ENCODE measurements around the gene CCSER1. TPM values are rescaled to one million over a fixed set of nuclear protein-coding genes. Genes with fewer than 3 reads are reported as not detected.

The CCSER1 gene
- total RNA-seq, 1 donor from 2014 or later, result 20.1 TPM

GRCh38 chr4:90415116-90415515 lies 287.9 kb downstream of the CCSER1 start:
- CTCF ChIA-PET, result interaction anchor here (0.8 kb wide), 1 partner anchor 1972 kb away, joined by 3 read pairs; no protein-coding TSS in a partner anchor
- TF ChIP-seq CTCF (IDR thresholded peaks at IDR 0.05), result no peak
- peaks cover 5% of the 10 kb centered on the region for H3K36me3 Mint-ChIP-seq (ENCODE audit: low read depth)
- intact Hi-C loops (cut with micrococcal nuclease), result no loop called here
- no peaks in the 10 kb centered on the region for H3K27me3 Mint-ChIP-seq
- POLR2A ChIA-PET, result no interaction called here
- no peaks in the 10 kb centered on the region for H3K4me1 Mint-ChIP-seq
- DNase-seq, result no peak
- no peak overlapping the region for H3K4me3 Mint-ChIP-seq
- ATAC-seq (ENCODE audit: low read depth), result no peak
- no peak overlapping the region for H3K27ac Mint-ChIP-seq
- peaks cover 8% of the 10 kb centered on the region for H3K9me3 Mint-ChIP-seq

GRCh38 chr4:90419124-90419711 lies 292.0 kb downstream of the CCSER1 start:
- ChIA-PET POLR2A (no interaction called here), CTCF (interaction anchor here (0.6 to 1.2 kb wide), 2 partner anchors 14 to 694 kb away, joined by 4 read pairs; no protein-coding TSS in a partner anchor)
- no peak for DNase-seq
- Mint-ChIP-seq H3K4me3 (no peak overlapping the region), H3K27ac (no peak overlapping the region), H3K4me1 (no peaks in the 10 kb centered on the region), H3K9me3 (no peaks in the 10 kb centered on the region), H3K27me3 (no peaks in the 10 kb centered on the region), H3K36me3 (ENCODE audit: low read depth) (peaks cover 2% of the 10 kb centered on the region)
- no peak for ATAC-seq (ENCODE audit: low read depth)
- intact Hi-C loops (cut with micrococcal nuclease), result loop anchor here (1.0 kb wide), 1 partner anchor 1968 kb away; no protein-coding TSS in a partner anchor
- no peak for TF ChIP-seq CTCF (IDR thresholded peaks at IDR 0.05)

- TF ChIP-seq CTCF (IDR thresholded peaks at IDR 0.05), result no peak
- ATAC-seq (ENCODE audit: low read depth) (no peak), DNase-seq (no peak)
- H3K27ac Mint-ChIP-seq, result no peak overlapping the region
- no peaks in the 10 kb centered on the region for H3K27me3 Mint-ChIP-seq
- intact Hi-C loops (cut with micrococcal nuclease), result no loop called here
- ChIA-PET POLR2A (no interaction called here), CTCF (no interaction called here)
- H3K36me3 Mint-ChIP-seq (ENCODE audit: low read depth), result peaks cover 2% of the 10 kb centered on the region
- H3K9me3 Mint-ChIP-seq, result no peaks in the 10 kb centered on the region
- H3K4me1 Mint-ChIP-seq, result no peaks in the 10 kb centered on the region
- no peak overlapping the region for H3K4me3 Mint-ChIP-seq
These were observed 294.0 kb downstream of the CCSER1 start for GRCh38 chr4:90421161-90421560.

GRCh38 chr4:90425893-90426292 lies 298.7 kb downstream of the CCSER1 start:
- no peak overlapping the region for H3K4me3 Mint-ChIP-seq
- DNase-seq, result no peak
- ChIA-PET POLR2A (no interaction called here), CTCF (no interaction called here)
- no peaks in the 10 kb centered on the region for H3K27me3 Mint-ChIP-seq
- peaks cover 2% of the 10 kb centered on the region for H3K36me3 Mint-ChIP-seq (ENCODE audit: low read depth)
- no peak overlapping the region for H3K27ac Mint-ChIP-seq
- H3K9me3 Mint-ChIP-seq, result no peaks in the 10 kb centered on the region
- no peaks in the 10 kb centered on the region for H3K4me1 Mint-ChIP-seq
- intact Hi-C loops (cut with micrococcal nuclease), result no loop called here
- ATAC-seq (ENCODE audit: low read depth), result no peak
- no peak for TF ChIP-seq CTCF (IDR thresholded peaks at IDR 0.05)

- ChIA-PET POLR2A (no interaction called here), CTCF (no interaction called here)
- Mint-ChIP-seq H3K27ac (no peak overlapping the region), H3K36me3 (ENCODE audit: low read depth) (no peaks in the 10 kb centered on the region), H3K27me3 (no peaks in the 10 kb centered on the region), H3K4me3 (no peak overlapping the region), H3K4me1 (no peaks in the 10 kb centered on the region), H3K9me3 (peaks cover 2% of the 10 kb centered on the region)
- DNase-seq (no peak), ATAC-seq (ENCODE audit: low read depth) (no peak)
- no peak for TF ChIP-seq CTCF (IDR thresholded peaks at IDR 0.05)
- intact Hi-C loops (cut with micrococcal nuclease), result no loop called here
These were observed 311.3 kb downstream of the CCSER1 start for GRCh38 chr4:90438522-90438921.
